ENCODE data around the gene MAPK13.

DNA sequence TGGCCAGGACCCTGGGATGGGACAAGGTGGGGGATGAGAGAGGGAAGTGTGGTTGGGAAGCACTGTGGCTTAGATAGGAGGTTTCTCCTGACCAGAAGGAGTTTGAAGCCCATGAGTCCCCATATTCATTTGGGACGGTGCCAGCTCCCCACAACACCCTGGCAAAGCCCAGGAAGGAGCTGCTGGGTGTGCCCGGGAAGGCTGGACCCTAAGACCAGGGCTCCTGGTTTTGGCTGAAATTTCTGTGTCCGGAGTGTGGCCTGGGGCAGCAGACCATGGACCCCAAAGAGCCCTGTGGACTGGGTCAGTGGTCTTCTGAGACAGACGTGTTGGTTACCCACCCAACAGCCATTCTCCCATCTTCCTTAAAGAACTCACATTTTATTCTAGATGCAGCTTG lies 15.2 kb downstream of the MAPK13 start:
- TF ChIP-seq, protein P1, sequence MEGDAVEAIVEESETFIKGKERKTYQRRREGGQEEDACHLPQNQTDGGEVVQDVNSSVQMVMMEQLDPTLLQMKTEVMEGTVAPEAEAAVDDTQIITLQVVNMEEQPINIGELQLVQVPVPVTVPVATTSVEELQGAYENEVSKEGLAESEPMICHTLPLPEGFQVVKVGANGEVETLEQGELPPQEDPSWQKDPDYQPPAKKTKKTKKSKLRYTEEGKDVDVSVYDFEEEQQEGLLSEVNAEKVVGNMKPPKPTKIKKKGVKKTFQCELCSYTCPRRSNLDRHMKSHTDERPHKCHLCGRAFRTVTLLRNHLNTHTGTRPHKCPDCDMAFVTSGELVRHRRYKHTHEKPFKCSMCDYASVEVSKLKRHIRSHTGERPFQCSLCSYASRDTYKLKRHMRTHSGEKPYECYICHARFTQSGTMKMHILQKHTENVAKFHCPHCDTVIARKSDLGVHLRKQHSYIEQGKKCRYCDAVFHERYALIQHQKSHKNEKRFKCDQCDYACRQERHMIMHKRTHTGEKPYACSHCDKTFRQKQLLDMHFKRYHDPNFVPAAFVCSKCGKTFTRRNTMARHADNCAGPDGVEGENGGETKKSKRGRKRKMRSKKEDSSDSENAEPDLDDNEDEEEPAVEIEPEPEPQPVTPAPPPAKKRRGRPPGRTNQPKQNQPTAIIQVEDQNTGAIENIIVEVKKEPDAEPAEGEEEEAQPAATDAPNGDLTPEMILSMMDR (IDR thresholded peaks at IDR 0.05) = no peak
- TF ChIP-seq, protein P2, sequence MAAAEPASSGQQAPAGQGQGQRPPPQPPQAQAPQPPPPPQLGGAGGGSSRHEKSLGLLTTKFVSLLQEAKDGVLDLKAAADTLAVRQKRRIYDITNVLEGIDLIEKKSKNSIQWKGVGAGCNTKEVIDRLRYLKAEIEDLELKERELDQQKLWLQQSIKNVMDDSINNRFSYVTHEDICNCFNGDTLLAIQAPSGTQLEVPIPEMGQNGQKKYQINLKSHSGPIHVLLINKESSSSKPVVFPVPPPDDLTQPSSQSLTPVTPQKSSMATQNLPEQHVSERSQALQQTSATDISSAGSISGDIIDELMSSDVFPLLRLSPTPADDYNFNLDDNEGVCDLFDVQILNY (CRISPR knock-in tag; IDR thresholded peaks at IDR 0.05) = no peak

Data from WTC11 (cell line).